Amygdala (tissue), 56 donors: ENCODE results near the gene NOL12.

Source experiments
- DNase-seq, 56 donors: peaks; one replicate each; lab custom pipeline; 2025; lab: John Stamatoyannopoulos, UW

Gene NOL12

GRCh38 chr22:37658133-37659065 is 27.7 kb upstream of the NOL12 start, which contains the start of gene PDXP:
PDXP (plus strand) TSS chr22:37658723; CDS start chr22:37658783, 60 bp downstream.
- DNase-seq: peak; percentile 58 to 99 (median 97)

- DNase-seq: peak in 6 of 56 donors; percentile 18 to 49 (median 40)
Measured at GRCh38 chr22:37659066-37659896, 26.9 kb upstream of the NOL12 start.

GRCh38 chr22:37659897-37660708 is 26.0 kb upstream of the NOL12 start:
- DNase-seq: no peak

- DNase-seq: no peak
Measured at GRCh38 chr22:37660709-37661045, 25.5 kb upstream of the NOL12 start.

- DNase-seq: peak in 30 of 56 donors; percentile 17 to 83 (median 44)
Measured at GRCh38 chr22:37661160-37661924, 24.8 kb upstream of the NOL12 start.

GRCh38 chr22:37662039-37662438 is 24.1 kb upstream of the NOL12 start:
- DNase-seq: peak in 1 of 56 donors; percentile 20

GRCh38 chr22:37663521-37664140 is 22.5 kb upstream of the NOL12 start:
- DNase-seq: no peak

GRCh38 chr22:37664249-37665101 is 21.7 kb upstream of the NOL12 start:
- peak in 51 of 56 donors; percentile 15 to 92 (median 62) for DNase-seq

GRCh38 chr22:37665487-37665886 is 20.7 kb upstream of the NOL12 start:
- DNase-seq: no peak

GRCh38 chr22:37669586-37669985 is 16.6 kb upstream of the NOL12 start:
- no peak for DNase-seq

- no peak for DNase-seq
Measured at GRCh38 chr22:37672206-37672919, 13.8 kb upstream of the NOL12 start.

GRCh38 chr22:37672920-37673455 is 13.2 kb upstream of the NOL12 start:
- no peak for DNase-seq

GRCh38 chr22:37674248-37674647 is 11.9 kb upstream of the NOL12 start:
- no peak for DNase-seq

- peak in 51 of 56 donors; percentile 22 to 90 (median 72) for DNase-seq
Measured at GRCh38 chr22:37674951-37675929, 10.9 kb upstream of the NOL12 start, which contains the start of gene LGALS1. LGALS1 (plus strand) TSS chr22:37675636; CDS start chr22:37675703, 67 bp downstream.

- peak in 20 of 56 donors; percentile 6 to 55 (median 27) for DNase-seq
Measured at GRCh38 chr22:37675930-37676735, 10.0 kb upstream of the NOL12 start.
